Left lung (tissue), 14 donors: ENCODE measurements around the gene F2R. TPM values are rescaled to one million over a fixed set of nuclear protein-coding genes. Genes with fewer than 3 reads are reported as not detected.

ENCODE experiments used
- ATAC-seq: fragments of 200-7000 bp; cut with Tn5 transposase; one replicate; pipeline ENCODE4 v1.9.1; 2020; ENCODE audit warnings: moderate library complexity
- DNase-seq, 4 donors: peaks; one replicate each; pipeline ENCODE4 v3.0.0-alpha.2; 2013 to 2020
- H3K27ac ChIP-seq, 2 donors: fragments of 200-600 bp; sonication (generic) in 1 of 2; one replicate each; pipeline versions ENCODE4 v1.5.0 to v1.8.0; 2020 to 2021
- H3K27me3 ChIP-seq, 2 donors: fragments of 200-600 bp; sonication (generic) in 1 of 2; one replicate each; pipeline versions ENCODE4 v1.5.0 to v1.8.0; 2020 to 2021
- H3K36me3 ChIP-seq, 2 donors: fragments of 200-600 bp; sonication (generic) in 1 of 2; one replicate each; pipeline versions ENCODE4 v1.5.0 to v1.8.0; 2020 to 2021
- H3K4me1 ChIP-seq, 2 donors: fragments of 200-600 bp; one replicate each; pipeline ENCODE4 v1.8.0; 2021
- H3K4me3 ChIP-seq, 2 donors: fragments of 200-600 bp; sonication (generic) in 1 of 2; one replicate each; pipeline versions ENCODE4 v1.5.0 to v1.8.0; 2020 to 2021; ENCODE audit warnings: mild to moderate bottlenecking in 1 of 2
- H3K9me3 ChIP-seq, 2 donors: fragments of 200-600 bp; sonication (generic) in 1 of 2; one replicate each; pipeline versions ENCODE4 v1.5.0 to v1.8.0; 2020 to 2021
- intact Hi-C, 2 donors: fragments of 100-400 bp; cut with DNase I; formaldehyde crosslinking; loops; one replicate each; pipeline versions ENCODE4 v1.11.2 to v1.14.2; 2022
- long read RNA-seq, 12 donors: library from polyadenylated mRNA in 2 of 12; unstranded in 2 of 12; transcript quantifications; one replicate each; pipeline ENCODE4 v2.0.0 and lab custom pipeline, GENCODE V29; 2019 to 2026
- polyA plus RNA-seq, 6 donors: library from polyadenylated mRNA; unstranded; fragments of 120-200 nt; gene quantifications; one replicate each; pipeline ENCODE4 v1.2.1, GENCODE V29; 2013; ENCODE audit not compliant: insufficient read length in 6 of 6
- total RNA-seq, 2 donors: library from RNA; stranded (reverse); fragmentation: NEBNext Ultra II Directional; extraction: Animal tissue kit (Norgen Biotek cat#: 25700); gene quantifications; one replicate each; pipeline ENCODE4 v1.2.1, GENCODE V29; 2021
- TF ChIP-seq, protein P1 (sequence below), 2 donors: fragments of 200-600 bp; sonication (generic) in 1 of 2; IDR thresholded peaks; one replicate each; pipeline versions ENCODE4 v1.5.0 to v1.8.0; 2021; ENCODE audit warnings: antibody characterized with exemption in 2 of 2
- donor health status: DM: no; HTN: yes; CAD: no.
- donor health status: DM: no; HTN: no; CAD: no.

Gene F2R
- total RNA-seq (10 to 100 TPM; 21.2 to 29.4 TPM), polyA plus RNA-seq (10 to 100 TPM; 36.2 to 54.4 (median 46.7) TPM)
- long read RNA-seq, donor 1, transcript F2R-201 (2 exons, 3,821 nt): major isoform, 29 of 29 reads
- long read RNA-seq, donor 1, partial matches to known transcripts: 0 of 29 reads
- long read RNA-seq, donor 1, other reads (novel, unspliced or antisense): 0 of 29 reads
- long read RNA-seq, donor 2, transcript F2R-201 (2 exons, 3,821 nt): major isoform, 25 of 25 reads
- long read RNA-seq, donor 2, partial matches to known transcripts: 0 of 25 reads
- long read RNA-seq, donor 2, other reads (novel, unspliced or antisense): 0 of 25 reads
- long read RNA-seq, donor 3, transcript F2R-201 (2 exons, 3,821 nt): major isoform, 25 of 25 reads
- long read RNA-seq, donor 3, partial matches to known transcripts: 0 of 25 reads
- long read RNA-seq, donor 3, other reads (novel, unspliced or antisense): 0 of 25 reads
- long read RNA-seq, donor 4, partial matches to known transcripts: 0 of 5 reads
- long read RNA-seq, donor 4, other reads (novel, unspliced or antisense): 2 of 5 reads
- long read RNA-seq, donor 5, transcript F2R-201 (2 exons, 3,821 nt): major isoform, 25 of 35 reads
- long read RNA-seq, donor 5, partial matches to known transcripts: 10 of 35 reads
- long read RNA-seq, donor 5, other reads (novel, unspliced or antisense): 0 of 35 reads
- long read RNA-seq, donor 6, transcript F2R-201 (2 exons, 3,821 nt): major isoform, 21 of 21 reads
- long read RNA-seq, donor 6, partial matches to known transcripts: 0 of 21 reads
- long read RNA-seq, donor 6, other reads (novel, unspliced or antisense): 0 of 21 reads
- long read RNA-seq, donor 7, partial matches to known transcripts: 0 of 4 reads
- long read RNA-seq, donor 7, other reads (novel, unspliced or antisense): 0 of 4 reads
- long read RNA-seq, donor 8, transcript F2R-201 (2 exons, 3,821 nt): major isoform, 17 of 17 reads
- long read RNA-seq, donor 8, partial matches to known transcripts: 0 of 17 reads
- long read RNA-seq, donor 8, other reads (novel, unspliced or antisense): 0 of 17 reads
- long read RNA-seq, donor 9: 0 reads
- long read RNA-seq, donor 10: 0 reads
- long read RNA-seq, donor 11, transcript F2R-201 (2 exons, 3,821 nt): major isoform, 16 of 16 reads
- long read RNA-seq, donor 11, partial matches to known transcripts: 0 of 16 reads
- long read RNA-seq, donor 11, other reads (novel, unspliced or antisense): 0 of 16 reads
- long read RNA-seq, donor 12, transcript F2R-201 (2 exons, 3,821 nt): major isoform, 13 of 13 reads
- long read RNA-seq, donor 12, partial matches to known transcripts: 0 of 13 reads
- long read RNA-seq, donor 12, other reads (novel, unspliced or antisense): 0 of 13 reads

DNA sequence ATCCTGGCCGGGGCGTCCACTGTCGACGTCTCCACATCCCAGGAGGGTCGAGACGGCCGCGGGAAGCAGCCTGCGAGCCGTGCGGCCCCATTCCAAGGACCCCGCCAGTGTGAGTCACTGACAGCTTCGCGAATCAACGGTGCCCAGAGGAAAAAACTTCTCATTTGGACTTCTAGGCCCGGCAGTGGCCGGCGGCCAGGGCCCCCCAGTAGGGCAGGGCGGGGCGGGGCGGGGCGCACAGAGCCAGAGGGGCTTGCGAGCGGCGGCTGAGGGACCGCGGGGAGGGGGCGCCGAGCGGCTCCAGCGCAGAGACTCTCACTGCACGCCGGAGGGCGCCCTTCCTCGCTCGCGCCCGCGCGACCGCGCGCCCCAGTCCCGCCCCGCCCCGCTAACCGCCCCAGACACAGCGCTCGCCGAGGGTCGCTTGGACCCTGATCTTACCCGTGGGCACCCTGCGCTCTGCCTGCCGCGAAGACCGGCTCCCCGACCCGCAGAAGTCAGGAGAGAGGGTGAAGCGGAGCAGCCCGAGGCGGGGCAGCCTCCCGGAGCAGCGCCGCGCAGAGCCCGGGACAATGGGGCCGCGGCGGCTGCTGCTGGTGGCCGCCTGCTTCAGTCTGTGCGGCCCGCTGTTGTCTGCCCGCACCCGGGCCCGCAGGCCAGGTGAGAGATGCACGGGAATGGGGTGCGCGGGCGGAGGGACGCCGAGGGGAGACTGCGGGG is at the start of gene F2R:
F2R (plus strand) TSS at position 391 of the 720 bp plus-strand sequence; CDS start at position 573, 182 bp downstream.
- TF ChIP-seq, protein P1, sequence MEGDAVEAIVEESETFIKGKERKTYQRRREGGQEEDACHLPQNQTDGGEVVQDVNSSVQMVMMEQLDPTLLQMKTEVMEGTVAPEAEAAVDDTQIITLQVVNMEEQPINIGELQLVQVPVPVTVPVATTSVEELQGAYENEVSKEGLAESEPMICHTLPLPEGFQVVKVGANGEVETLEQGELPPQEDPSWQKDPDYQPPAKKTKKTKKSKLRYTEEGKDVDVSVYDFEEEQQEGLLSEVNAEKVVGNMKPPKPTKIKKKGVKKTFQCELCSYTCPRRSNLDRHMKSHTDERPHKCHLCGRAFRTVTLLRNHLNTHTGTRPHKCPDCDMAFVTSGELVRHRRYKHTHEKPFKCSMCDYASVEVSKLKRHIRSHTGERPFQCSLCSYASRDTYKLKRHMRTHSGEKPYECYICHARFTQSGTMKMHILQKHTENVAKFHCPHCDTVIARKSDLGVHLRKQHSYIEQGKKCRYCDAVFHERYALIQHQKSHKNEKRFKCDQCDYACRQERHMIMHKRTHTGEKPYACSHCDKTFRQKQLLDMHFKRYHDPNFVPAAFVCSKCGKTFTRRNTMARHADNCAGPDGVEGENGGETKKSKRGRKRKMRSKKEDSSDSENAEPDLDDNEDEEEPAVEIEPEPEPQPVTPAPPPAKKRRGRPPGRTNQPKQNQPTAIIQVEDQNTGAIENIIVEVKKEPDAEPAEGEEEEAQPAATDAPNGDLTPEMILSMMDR (IDR thresholded peaks at IDR 0.05): peak; percentile 27 to 30
- Histone ChIP-seq H3K4me3 (peak within 1 kb of the TSS; percentile 51 to 60), H3K27me3 (peaks cover 7 to 49% of the 10 kb centered on the region in 2 donors), H3K36me3 (no peaks in the 10 kb centered on the region), H3K9me3 (no peaks in the 10 kb centered on the region), H3K27ac (peak within 1 kb of the TSS; percentile 35 to 70), H3K4me1 (peaks cover 4 to 29% of the 10 kb centered on the region in 2 donors)
- intact Hi-C loops: no loop called here
- ATAC-seq (peak; percentile 91), DNase-seq (peak; percentile 47 to 87 (median 79))

GRCh38 chr5:76667495-76667894 is 48.4 kb upstream of the F2R start:
- peaks cover 0 to 22% of the 10 kb centered on the region in 2 donors for H3K36me3 ChIP-seq
- DNase-seq (no peak), ATAC-seq (no peak)
- no peak overlapping the region for H3K4me3 ChIP-seq
- H3K27me3 ChIP-seq: no peaks in the 10 kb centered on the region
- H3K9me3 ChIP-seq: no peaks in the 10 kb centered on the region
- no peaks in the 10 kb centered on the region for H3K4me1 ChIP-seq
- H3K27ac ChIP-seq: no peak overlapping the region
- TF ChIP-seq, protein P1 (IDR thresholded peaks at IDR 0.05): no peak
- intact Hi-C loops: no loop called here

GRCh38 chr5:76669245-76669644 is 46.7 kb upstream of the F2R start:
- Histone ChIP-seq H3K27ac (no peak overlapping the region), H3K9me3 (no peaks in the 10 kb centered on the region), H3K4me3 (no peak overlapping the region), H3K27me3 (no peaks in the 10 kb centered on the region), H3K36me3 (peaks cover 0 to 22% of the 10 kb centered on the region in 2 donors), H3K4me1 (no peaks in the 10 kb centered on the region)
- TF ChIP-seq, protein P1 (IDR thresholded peaks at IDR 0.05): no peak
- intact Hi-C loops: no loop called here
- ATAC-seq: no peak
- no peak for DNase-seq

GRCh38 chr5:76670508-76670907 is 45.4 kb upstream of the F2R start:
- Histone ChIP-seq H3K36me3 (peaks cover 0 to 32% of the 10 kb centered on the region in 2 donors), H3K27me3 (no peaks in the 10 kb centered on the region), H3K9me3 (no peaks in the 10 kb centered on the region), H3K27ac (no peak overlapping the region), H3K4me3 (no peak overlapping the region), H3K4me1 (no peaks in the 10 kb centered on the region)
- TF ChIP-seq, protein P1 (IDR thresholded peaks at IDR 0.05): no peak
- DNase-seq (no peak), ATAC-seq (no peak)
- intact Hi-C loops: no loop called here
